Measurements from ENCODE around the gene RELN. TPM values are rescaled to one million over a fixed set of nuclear protein-coding genes. Genes with fewer than 3 reads are reported as not detected.

Gene RELN
- total and polyA plus RNA-seq, 2 of the 13 experiments (the other 11 are each of a cell fraction or from before 2014, with no cell fraction given), result 315 to 332 TPM

DNA sequence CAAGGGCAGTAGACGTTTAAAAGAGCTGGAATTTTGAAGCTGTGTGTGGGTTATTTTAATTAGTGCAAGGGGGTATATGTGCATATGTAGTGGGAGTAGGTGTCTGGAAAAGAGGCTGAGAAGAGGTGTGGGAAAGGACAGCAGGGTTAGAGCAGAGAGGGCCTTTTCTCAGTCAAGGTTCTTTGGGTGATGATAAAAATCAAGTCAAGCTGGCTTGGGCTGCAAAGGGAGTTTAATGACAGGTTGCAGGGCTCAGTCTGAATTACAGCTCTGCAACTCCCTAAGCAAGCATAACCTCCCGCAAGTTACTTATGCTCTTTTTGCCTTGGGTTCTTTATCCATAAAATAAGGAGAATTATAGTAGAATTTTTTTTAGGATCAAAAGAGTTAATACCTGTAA is 83.5 kb downstream of the RELN start:
- ATAC-seq (no peak), DNase-seq (ENCODE audit: low spot score) (no peak), FAIRE-seq (no peak)
- intact Hi-C loops (cut with micrococcal nuclease; ENCODE audit: unreplicated experiment) (no loop called here), in situ Hi-C loops (cut with HindIII; ENCODE audit: extremely low pct_ligation_motif_present, low pct_unique_long_range_greater_than_20kb) (no loop called here)
- Histone ChIP-seq H2AFZ (ENCODE audit: low read length) (no peak overlapping the region), H3K4me1 (ENCODE audit: insufficient read depth, low read length) (no peaks in the 10 kb centered on the region), H3K36me3 (replicated peaks in 1 of 2; ENCODE audit: control insufficient read depth in 1 of 2, insufficient read depth in 2 of 2, low read length in 2 of 2) (peaks cover 0 to 7% of the 10 kb centered on the region in 2 experiments; a peak in 2 of 5 replicates), H3K4me3 (replicated peaks in 1 of 3; ENCODE audit: insufficient read depth in 1 of 3, low read depth in 2 of 3, low read length in 3 of 3) (no peak overlapping the region), H3K27me3 (ENCODE audit: control insufficient read depth in 1 of 2, insufficient read depth in 2 of 2, low read length in 2 of 2) (no peaks in the 10 kb centered on the region), H3K79me2 (ENCODE audit: insufficient read depth, low read length) (peaks cover 14% of the 10 kb centered on the region), H4K20me1 (ENCODE audit: insufficient read depth, low read length) (no peaks in the 10 kb centered on the region; the same call in 1 of the 2 replicates), H3K9ac (ENCODE audit: insufficient read depth, low read depth, low read length) (no peak overlapping the region), H3K9me3 (ENCODE audit: low read length) (no peaks in the 10 kb centered on the region), H3K4me2 (ENCODE audit: low read depth, low read length) (no peak overlapping the region), H3K27ac (ENCODE audit: extremely low read length, insufficient read depth, low read length) (no peak overlapping the region)
- BruUV-seq (replicated peaks), result no TSS peak
- 79% methylated on average over 2 of the region's 2 CpGs for WGBS (ENCODE audit: low lambda C conversion rate)
- ChIA-PET POLR2A (no interaction called here), CTCF (ENCODE audit: low intra/inter-chr PET ratio, low total read pairs) (no interaction called here)
- TF ChIP-seq ZNF563 (CRISPR knock-in tag; IDR thresholded peaks at IDR 0.05) (no peak), POLR2AphosphoS5 (IDR thresholded peaks at IDR 0.05; ENCODE audit: low read depth, low read length) (peak; percentile 8; the same call in 1 of the 2 replicates), GLI4 (CRISPR knock-in tag; IDR thresholded peaks at IDR 0.05; ENCODE audit: borderline replicate concordance) (no peak)

DNA sequence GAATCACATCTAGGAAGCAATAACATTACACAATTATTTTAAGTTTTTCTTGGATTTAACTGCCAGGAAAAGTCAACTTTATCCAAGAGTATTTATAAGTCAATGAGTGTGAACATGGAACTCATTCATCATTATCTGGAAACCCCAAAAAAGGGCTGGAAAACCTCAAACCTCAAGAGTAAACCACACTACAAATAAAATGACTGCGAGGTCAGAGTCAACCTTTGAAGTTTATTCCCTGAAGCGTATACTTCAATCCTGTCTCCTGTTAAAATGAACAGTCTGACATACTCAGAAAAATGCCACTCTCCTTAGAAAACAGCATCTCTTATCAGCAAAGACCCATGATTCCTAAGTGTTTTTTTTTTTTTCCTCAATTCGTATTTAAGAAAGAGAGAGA is 86.5 kb downstream of the RELN start:
- Histone ChIP-seq H3K27ac (ENCODE audit: extremely low read length, insufficient read depth, low read length) (no peak overlapping the region), H3K4me1 (ENCODE audit: insufficient read depth, low read length) (no peaks in the 10 kb centered on the region), H3K36me3 (replicated peaks in 1 of 2; ENCODE audit: control insufficient read depth in 1 of 2, insufficient read depth in 2 of 2, low read length in 2 of 2) (peaks cover 0 to 2% of the 10 kb centered on the region in 2 experiments; a peak in 2 of 5 replicates), H3K9ac (ENCODE audit: insufficient read depth, low read depth, low read length) (no peak overlapping the region), H2AFZ (ENCODE audit: low read length) (no peak overlapping the region), H3K79me2 (ENCODE audit: insufficient read depth, low read length) (peaks cover 29% of the 10 kb centered on the region), H3K9me3 (ENCODE audit: low read length) (no peaks in the 10 kb centered on the region), H3K4me2 (ENCODE audit: low read depth, low read length) (no peak overlapping the region), H3K4me3 (replicated peaks in 1 of 3; ENCODE audit: insufficient read depth in 1 of 3, low read depth in 2 of 3, low read length in 3 of 3) (no peak overlapping the region), H3K27me3 (ENCODE audit: control insufficient read depth in 1 of 2, insufficient read depth in 2 of 2, low read length in 2 of 2) (no peaks in the 10 kb centered on the region), H4K20me1 (ENCODE audit: insufficient read depth, low read length) (no peaks in the 10 kb centered on the region; the same call in 1 of the 2 replicates)
- intact Hi-C loops (cut with micrococcal nuclease; ENCODE audit: unreplicated experiment) (no loop called here), in situ Hi-C loops (cut with HindIII; ENCODE audit: extremely low pct_ligation_motif_present, low pct_unique_long_range_greater_than_20kb) (no loop called here)
- ChIA-PET CTCF (ENCODE audit: low intra/inter-chr PET ratio, low total read pairs) (no interaction called here), POLR2A (no interaction called here)
- no peak for FAIRE-seq
- no peak for TF ChIP-seq ZNF296 (CRISPR knock-in tag; conservative IDR thresholded peaks at IDR 0.05)
- no peak for TF ChIP-seq ZNF660 (CRISPR knock-in tag; IDR thresholded peaks at IDR 0.05; ENCODE audit: borderline replicate concordance, low read depth)
- no peak for TF ChIP-seq PLRG1 (conservative IDR thresholded peaks at IDR 0.05)
- peak; percentile 7 for TF ChIP-seq AGO2 (optimal IDR thresholded peaks at IDR 0.05; ENCODE audit: low read depth, low read length)
- no peak for TF ChIP-seq ZNF549 (CRISPR knock-in tag; IDR thresholded peaks at IDR 0.05)
- no peak for TF ChIP-seq NCOA2 (CRISPR knock-in tag; IDR thresholded peaks at IDR 0.05)
- no peak for TF ChIP-seq RNF2 (conservative IDR thresholded peaks at IDR 0.05; ENCODE audit: low read depth)
- ATAC-seq, result no peak
- no peak for DNase-seq (ENCODE audit: low spot score)
- no TSS peak for BruUV-seq (replicated peaks)
- WGBS (ENCODE audit: low lambda C conversion rate), result 61% methylated on average over 3 of the region's 3 CpGs
